K562 (cell line): Measurements from ENCODE around the gene C1R. TPM values are rescaled to one million over a fixed set of nuclear protein-coding genes. Genes with fewer than 3 reads are reported as not detected.
A peak's percentile ranks its signal among the peaks of the same experiment; 100 is the strongest.

Experiments
- ATAC-seq: fragments of 200-7000 bp; cut with Tn5 transposase; 3 replicates; pipeline ENCODE4 v1.9.1; 2020; ENCODE audit warnings: moderate library complexity
- BruUV-seq: library from RNA; stranded (reverse); fragments of 400-500 nt; replicated peaks from 2 replicates; lab custom pipeline; 2021; lab: Mats Ljungman, UMichigan
- CTCF ChIA-PET: fragments of 300-600 bp; formaldehyde crosslinking; extraction: SDS; loops from one replicate; lab custom pipeline; 2021; ENCODE audit warnings: low intra/inter-chr PET ratio; lab: Yijun Ruan, JAX
- POLR2A ChIA-PET: fragments of 300-600, 350-650 bp; sonication (Branson Sonifier 250); formaldehyde crosslinking; extraction: SDS; loops from one replicate; lab custom pipeline; 2021; ENCODE audit warnings: antibody characterized with exemption, inconsistent platforms; lab: Yijun Ruan, JAX
- DNase-seq, 4 experiments: peaks; one replicate each; pipeline versions ENCODE4 v3.0.0 to v3.0.0-alpha.2; 2011 to 2018; ENCODE audit warnings: low spot score in 3 of 4, mixed read lengths in 3 of 4; ENCODE audit errors: extremely low read depth in 1 of 4
- FAIRE-seq: peaks from 2 replicates; lab custom pipeline; 2011; peaks lifted over from hg19 to GRCh38; lab: Jason Lieb, UNC
- H2AFZ ChIP-seq: 2 replicates; pipeline ENCODE4 v1.6.0; 2011; ENCODE audit warnings: low read depth, low read length, control low read depth, inconsistent platforms
- H3K27ac ChIP-seq: fragments of 200-600 bp; 3 replicates; pipeline ENCODE4 v1.8.0; 2011; ENCODE audit warnings: low read depth, mild to moderate bottlenecking, control low read depth, inconsistent platforms, low read length, moderate library complexity, mixed read lengths; ENCODE audit errors: extremely low read depth
- H3K27me3 ChIP-seq, 2 experiments: fragments of 300-600 bp in 1 of 2; 2 replicates in 1 of 2; 3 replicates in 1 of 2; pipeline versions ENCODE4 v1.6.0 to v1.8.0; 2011; ENCODE audit warnings: inconsistent platforms in 2 of 2, low read length in 2 of 2, mild to moderate bottlenecking in 1 of 2, mixed read lengths in 1 of 2, moderate library complexity in 1 of 2; ENCODE audit not compliant: control insufficient read depth in 2 of 2, insufficient read depth in 2 of 2
- H3K36me3 ChIP-seq: fragments of 300-600 bp; 3 replicates; pipeline ENCODE4 v1.8.0; 2011; ENCODE audit warnings: mild to moderate bottlenecking, low read length, inconsistent platforms; ENCODE audit not compliant: control insufficient read depth, insufficient read depth
- H3K4me1 ChIP-seq, 2 experiments: fragments of 200-600 bp in 1 of 2; replicated peaks in 1 of 2; 2 replicates in 1 of 2; 3 replicates in 1 of 2; pipeline versions ENCODE4 v1.5.1 to v1.8.0; 2011; ENCODE audit warnings: inconsistent platforms in 2 of 2, low read length in 2 of 2, mild to moderate bottlenecking in 1 of 2, mixed read lengths in 1 of 2, moderate library complexity in 1 of 2; ENCODE audit not compliant: control insufficient read depth in 2 of 2, insufficient read depth in 2 of 2
- H3K4me2 ChIP-seq: 2 replicates; pipeline ENCODE4 v1.6.1; 2011; ENCODE audit warnings: low read length, control low read depth, inconsistent platforms, mixed read lengths; ENCODE audit not compliant: insufficient read depth
- H3K4me3 ChIP-seq: fragments of 200-600 bp; sonication (generic), shearing (Covaris generic); 2 replicates; pipeline ENCODE4 v1.5.1; 2016; ENCODE audit warnings: control low read depth, inconsistent platforms
- H3K79me2 ChIP-seq: fragments of 200-600 bp; 3 replicates; pipeline ENCODE4 v1.8.0; 2011; ENCODE audit warnings: low read length, inconsistent platforms; ENCODE audit not compliant: control insufficient read depth, insufficient read depth
- H3K9ac ChIP-seq, 2 experiments: 2 replicates each; pipeline versions ENCODE4 v1.6.0 to v1.6.1; 2011; ENCODE audit warnings: low read depth in 2 of 2, low read length in 2 of 2, control low read depth in 1 of 2, inconsistent platforms in 1 of 2, mild to moderate bottlenecking in 1 of 2, mixed read lengths in 1 of 2; ENCODE audit not compliant: insufficient read depth in 1 of 2
- H3K9me1 ChIP-seq: one replicate; pipeline ENCODE4 v1.6.0; 2011; ENCODE audit warnings: inconsistent platforms, mild to moderate bottlenecking, low read length, moderate library complexity; ENCODE audit not compliant: control insufficient read depth, insufficient read depth
- H3K9me3 ChIP-seq: replicated peaks from 2 replicates; pipeline ENCODE4 v1.5.1; 2011; ENCODE audit warnings: low read depth, low read length, inconsistent platforms; ENCODE audit not compliant: control insufficient read depth, insufficient read depth
- H4K20me1 ChIP-seq: replicated peaks from 2 replicates; pipeline ENCODE4 v1.6.1; 2011; ENCODE audit warnings: low read length, inconsistent platforms, mixed read lengths; ENCODE audit not compliant: control insufficient read depth, insufficient read depth
- ATF3 ChIP-seq, 2 experiments: fragments of 450-650 bp in 1 of 2; sonication (generic) in 1 of 2; formaldehyde crosslinking in 1 of 2; IDR thresholded peaks in 1 of 2; conservative IDR thresholded peaks in 1 of 2; 2 replicates each; pipeline versions ENCODE4 v1.6.1 to v1.8.1; 2016 to 2023; ENCODE audit warnings: mild to moderate bottlenecking in 2 of 2, moderate library complexity in 2 of 2, inconsistent platforms in 1 of 2, missing genetic modification reagents in 1 of 2
- BDP1 ChIP-seq: IDR thresholded peaks from 3 replicates; pipeline ENCODE4 v1.6.1; 2011; ENCODE audit not compliant: insufficient read length, insufficient read depth
- DEAF1 ChIP-seq: fragments of 450-650 bp; formaldehyde crosslinking; IDR thresholded peaks from 2 replicates; pipeline ENCODE4 v1.4.0; 2020; ENCODE audit warnings: mild to moderate bottlenecking, moderate library complexity
- FOXK1 ChIP-seq: sonication (generic); formaldehyde crosslinking; IDR thresholded peaks from 2 replicates; pipeline ENCODE4 v1.8.0; 2022; ENCODE audit warnings: missing genetic modification reagents, mild to moderate bottlenecking, borderline replicate concordance
- JUN ChIP-seq, 2 experiments: sonication (generic) in 1 of 2; formaldehyde crosslinking in 1 of 2; IDR thresholded peaks; 2 replicates each; pipeline versions ENCODE4 v1.6.1 to v1.8.0; 2012 to 2022; ENCODE audit warnings: borderline replicate concordance in 2 of 2, mild to moderate bottlenecking in 2 of 2, improper control_type of control experiment in 1 of 2, low read depth in 1 of 2, low read length in 1 of 2, missing genetic modification reagents in 1 of 2
- MTA2 ChIP-seq: fragments of 450-650 bp; IDR thresholded peaks from 2 replicates; pipeline ENCODE4 v1.6.1; 2016; ENCODE audit warnings: low read depth
- NCOA1 ChIP-seq: fragments of 450-650 bp; IDR thresholded peaks from 2 replicates; pipeline ENCODE4 v1.6.1; 2016; ENCODE audit warnings: low read depth
- PTRF ChIP-seq: fragments of 450-650 bp; IDR thresholded peaks from 2 replicates; pipeline ENCODE4 v1.6.1; 2016; ENCODE audit warnings: mild to moderate bottlenecking, missing genetic modification characterization, missing compliant biosample characterization
- ZNF133 ChIP-seq: fragments of 250-450 bp; sonication (Bioruptor Pico); IDR thresholded peaks from 2 replicates; pipeline ENCODE4 v1.4.0; 2020; ENCODE audit warnings: mild to moderate bottlenecking
- ZNF184 ChIP-seq: sonication (generic); formaldehyde crosslinking; IDR thresholded peaks from 2 replicates; pipeline ENCODE4 v1.5.0; 2020; ENCODE audit warnings: missing genetic modification reagents
- WGBS: fragments of 100-300 bp; shearing (Covaris generic); methylation state at CpG from one replicate; pipeline ENCODE4 v1.1.6; 2016; ENCODE audit warnings: low coverage, mixed read lengths; ENCODE audit not compliant: insufficient coverage; ENCODE audit errors: missing lambda C conversion rate; 5-methylcytosine and 5-hydroxymethylcytosine counted together
- in situ Hi-C: fragments of 300-500 bp; cut with MboI; formaldehyde crosslinking; loops from 4 replicates; pipeline ENCODE4 v1.15.0; 2018; ENCODE audit warnings: inconsistent platforms, mixed read lengths
- intact Hi-C: fragments of 100-400 bp; cut with micrococcal nuclease; formaldehyde crosslinking; loops from 2 replicates; pipeline ENCODE4 v1.14.2; 2022
- polyA plus RNA-seq, 8 experiments: library from polyadenylated mRNA; depleted of rRNA in 4 of 8; stranded (reverse) in 5 of 8; unstranded in 3 of 8; fragments of >200 nt; fragmentation: Nextera tagmentation in 2 of 8; fragmentation: Illumina TruSeq in 1 of 8; extraction: Ambion mirVana in 2 of 8; extraction: Trizol in 1 of 8; gene quantifications; 2 replicates each; pipeline versions ENCODE4 v1.2.1 to v1.2.3, GENCODE V29; 2011 to 2014; ENCODE audit warnings: inconsistent platforms in 1 of 8, missing spikeins in 1 of 8
- total RNA-seq, 7 experiments: library from RNA; depleted of rRNA in 6 of 7; stranded (reverse); fragments of >200 nt in 6 of 7; fragmentation: Illumina TruSeq in 2 of 7; extraction: Trizol in 2 of 7; gene quantifications; 2 replicates each; pipeline versions ENCODE4 v1.2.1 to v1.2.3, GENCODE V29; 2011 to 2021; ENCODE audit warnings: low replicate concordance in 1 of 7
- TF ChIP-seq, protein P1 (sequence below): sonication (generic); formaldehyde crosslinking; IDR thresholded peaks from 2 replicates; pipeline ENCODE4 v1.8.0; 2022; ENCODE audit warnings: mild to moderate bottlenecking, missing genetic modification reagents

C1R gene
- total and polyA plus RNA-seq, 9 of the 15 experiments (the other 6 are each of a cell fraction or from before 2014, with no cell fraction given), result 0.07 to 1.0 (median 0.33) TPM; not detected in 1

- TF ChIP-seq ATF3 (IDR thresholded peaks at IDR 0.05), result peak; percentile 85
- no peak for TF ChIP-seq ATF3 (CRISPR knock-in tag; conservative IDR thresholded peaks at IDR 0.05)
Observed at GRCh38 chr12:7125632-7126227, 33.5 kb upstream of the C1R start (continued).

- Histone ChIP-seq H2AFZ (0 out of 2 replicates have a peak overlapping the region, but pooled peaks have one; percentile 40), H3K36me3 (0 out of 3 replicates have a peak, but pooled peaks cover 4% of the 10 kb centered on the region), H3K9me1 (no peaks in the 10 kb centered on the region), H3K27ac (peak overlapping the region; percentile 88), H3K4me2 (peak overlapping the region; percentile 40), H3K27me3 (no peaks in the 10 kb centered on the region), H3K4me3 (no peak overlapping the region), H3K79me2 (peaks cover 20% of the 10 kb centered on the region), H3K9me3 (no peaks in the 10 kb centered on the region), H4K20me1 (no peaks in the 10 kb centered on the region), H3K9ac (peak overlapping the region; percentile 35 to 88; a peak in 2 of 4 replicates), H3K4me1 (peaks cover 56 to 60% of the 10 kb centered on the region in 2 experiments)
- ATAC-seq (no peak), FAIRE-seq (peak; percentile 70), DNase-seq (peak in 2 of 4 experiments; percentile 30 to 46)
- WGBS, result 38% methylated on average over 7 of the region's 11 CpGs
- CTCF ChIA-PET, result no interaction called here
- POLR2A ChIA-PET, result interaction anchor here (0.6 to 1.7 kb wide), 5 partner anchors 10 to 255 kb away, joined by 4 to 7 read pairs (median 4); partner anchors contain the start of genes C12orf57 and RNU7-1
- in situ Hi-C loops, result no loop called here
- BruUV-seq, result no TSS peak
- intact Hi-C loops, result loop anchor here (5.0 kb wide), 1 partner anchor 63 kb away; the partner anchor contains the start of gene PEX5
- TF ChIP-seq MTA2, result no peak
- TF ChIP-seq NCOA1, result no peak
- TF ChIP-seq DEAF1 (CRISPR knock-in tag), result no peak
- TF ChIP-seq FOXK1, result no peak
- TF ChIP-seq ZNF133 (CRISPR knock-in tag), result no peak
- TF ChIP-seq JUN (IDR thresholded peaks at IDR 0.05; ENCODE audit: borderline replicate concordance, low read depth, low read length), result no peak
- TF ChIP-seq JUN (CRISPR knock-in tag; IDR thresholded peaks at IDR 0.05; ENCODE audit: borderline replicate concordance), result no peak
- TF ChIP-seq PTRF (tag), result no peak
- TF ChIP-seq, protein P1, sequence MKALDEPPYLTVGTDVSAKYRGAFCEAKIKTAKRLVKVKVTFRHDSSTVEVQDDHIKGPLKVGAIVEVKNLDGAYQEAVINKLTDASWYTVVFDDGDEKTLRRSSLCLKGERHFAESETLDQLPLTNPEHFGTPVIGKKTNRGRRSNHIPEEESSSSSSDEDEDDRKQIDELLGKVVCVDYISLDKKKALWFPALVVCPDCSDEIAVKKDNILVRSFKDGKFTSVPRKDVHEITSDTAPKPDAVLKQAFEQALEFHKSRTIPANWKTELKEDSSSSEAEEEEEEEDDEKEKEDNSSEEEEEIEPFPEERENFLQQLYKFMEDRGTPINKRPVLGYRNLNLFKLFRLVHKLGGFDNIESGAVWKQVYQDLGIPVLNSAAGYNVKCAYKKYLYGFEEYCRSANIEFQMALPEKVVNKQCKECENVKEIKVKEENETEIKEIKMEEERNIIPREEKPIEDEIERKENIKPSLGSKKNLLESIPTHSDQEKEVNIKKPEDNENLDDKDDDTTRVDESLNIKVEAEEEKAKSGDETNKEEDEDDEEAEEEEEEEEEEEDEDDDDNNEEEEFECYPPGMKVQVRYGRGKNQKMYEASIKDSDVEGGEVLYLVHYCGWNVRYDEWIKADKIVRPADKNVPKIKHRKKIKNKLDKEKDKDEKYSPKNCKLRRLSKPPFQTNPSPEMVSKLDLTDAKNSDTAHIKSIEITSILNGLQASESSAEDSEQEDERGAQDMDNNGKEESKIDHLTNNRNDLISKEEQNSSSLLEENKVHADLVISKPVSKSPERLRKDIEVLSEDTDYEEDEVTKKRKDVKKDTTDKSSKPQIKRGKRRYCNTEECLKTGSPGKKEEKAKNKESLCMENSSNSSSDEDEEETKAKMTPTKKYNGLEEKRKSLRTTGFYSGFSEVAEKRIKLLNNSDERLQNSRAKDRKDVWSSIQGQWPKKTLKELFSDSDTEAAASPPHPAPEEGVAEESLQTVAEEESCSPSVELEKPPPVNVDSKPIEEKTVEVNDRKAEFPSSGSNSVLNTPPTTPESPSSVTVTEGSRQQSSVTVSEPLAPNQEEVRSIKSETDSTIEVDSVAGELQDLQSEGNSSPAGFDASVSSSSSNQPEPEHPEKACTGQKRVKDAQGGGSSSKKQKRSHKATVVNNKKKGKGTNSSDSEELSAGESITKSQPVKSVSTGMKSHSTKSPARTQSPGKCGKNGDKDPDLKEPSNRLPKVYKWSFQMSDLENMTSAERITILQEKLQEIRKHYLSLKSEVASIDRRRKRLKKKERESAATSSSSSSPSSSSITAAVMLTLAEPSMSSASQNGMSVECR (CRISPR knock-in tag), result no peak
- no peak for TF ChIP-seq BDP1
- TF ChIP-seq ZNF184, result no peak
Observed at GRCh38 chr12:7123806-7124522, 31.7 kb upstream of the C1R start.
